Ishikawa (cell line): ENCODE data around the gene CSNK1D.

Source experiments
- CEBPB ChIP-seq: IDR thresholded peaks from 2 replicates; pipeline ENCODE4 v1.6.1; 2012
- CREB1 ChIP-seq: IDR thresholded peaks from 2 replicates; pipeline ENCODE4 v1.6.1; 2012; ENCODE audit warnings: low read depth
- EGR1 ChIP-seq: IDR thresholded peaks from 2 replicates; pipeline ENCODE4 v1.6.1; 2012
- EP300 ChIP-seq: IDR thresholded peaks from 2 replicates; pipeline ENCODE4 v1.6.1; 2012; ENCODE audit warnings: borderline replicate concordance
- FOXM1 ChIP-seq: IDR thresholded peaks from 2 replicates; pipeline ENCODE4 v1.6.1; 2012; ENCODE audit warnings: low read depth, borderline replicate concordance
- MAX ChIP-seq: IDR thresholded peaks from 2 replicates; pipeline ENCODE4 v1.6.1; 2012
- NFIC ChIP-seq: IDR thresholded peaks from 2 replicates; pipeline ENCODE4 v1.6.1; 2012
- RAD21 ChIP-seq: IDR thresholded peaks from 2 replicates; pipeline ENCODE4 v1.6.1; 2012; ENCODE audit warnings: low read depth
- REST ChIP-seq: IDR thresholded peaks from 2 replicates; pipeline ENCODE4 v1.6.1; 2012; ENCODE audit warnings: low read depth, mild to moderate bottlenecking
- TAF1 ChIP-seq: IDR thresholded peaks from 2 replicates; pipeline ENCODE4 v1.6.1; 2012; ENCODE audit warnings: low read depth, mild to moderate bottlenecking
- TCF12 ChIP-seq: IDR thresholded peaks from 2 replicates; pipeline ENCODE4 v1.6.1; 2012; ENCODE audit warnings: low read depth
- TEAD4 ChIP-seq: IDR thresholded peaks from 2 replicates; pipeline ENCODE4 v1.6.1; 2012
- USF1 ChIP-seq: IDR thresholded peaks from 2 replicates; pipeline ENCODE4 v1.6.1; 2012
- YY1 ChIP-seq: IDR thresholded peaks from 2 replicates; pipeline ENCODE4 v1.6.1; 2012; ENCODE audit warnings: low read depth
- ZBTB7A ChIP-seq: IDR thresholded peaks from 2 replicates; pipeline ENCODE4 v1.6.1; 2012; ENCODE audit warnings: low read depth

Gene CSNK1D

GRCh38 chr17:82283208-82283749 lies 9.8 kb upstream of the CSNK1D start:
- TF ChIP-seq CEBPB (no peak), NFIC (peak; percentile 69)

DNA sequence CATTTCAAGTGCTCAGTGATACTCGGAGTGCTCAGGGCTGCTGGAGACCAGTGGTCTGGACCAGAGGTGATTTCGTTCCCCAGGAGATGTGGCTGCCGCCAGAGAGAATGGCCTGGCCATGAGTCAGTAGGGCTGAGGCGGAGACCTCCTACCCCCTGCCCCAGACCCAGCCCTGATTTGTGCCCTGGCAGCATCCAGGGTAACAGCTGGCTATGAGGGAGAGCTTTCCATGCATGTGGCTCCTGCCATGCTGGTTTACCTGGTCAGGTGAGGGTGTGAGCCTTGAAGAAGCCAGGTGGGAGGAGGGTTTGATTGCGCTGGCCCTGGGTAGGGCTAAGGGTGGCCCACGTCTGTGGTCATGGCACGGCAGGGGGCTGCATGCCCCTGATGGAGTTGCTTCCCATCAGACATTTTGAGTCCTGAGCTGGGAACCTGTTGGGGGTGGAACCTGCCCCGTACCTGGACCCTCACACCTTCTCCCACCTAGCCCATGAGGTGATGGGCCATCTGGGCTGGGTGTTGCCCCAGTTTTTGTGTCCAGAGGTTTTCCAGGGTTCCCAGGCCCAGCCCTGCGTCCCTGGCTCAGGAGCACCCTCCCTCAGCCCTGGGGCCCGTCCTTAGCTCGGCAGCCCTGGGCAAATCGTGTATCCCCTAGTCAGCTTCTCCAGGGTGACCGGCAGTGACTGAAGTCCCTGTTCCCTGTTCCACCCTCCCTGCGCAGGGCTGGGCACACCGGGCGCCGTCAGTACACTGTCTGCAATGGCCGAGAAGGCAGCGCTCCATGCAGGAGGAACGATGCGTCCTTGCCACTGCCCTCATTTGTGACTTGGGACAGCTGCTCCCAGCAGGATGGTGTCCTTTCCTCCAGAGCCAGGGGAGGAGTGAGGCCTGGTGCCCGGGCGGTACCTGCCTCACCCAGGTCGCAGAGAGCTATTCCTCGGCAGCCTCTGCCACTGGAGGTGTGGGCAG lies 9.0 kb upstream of the CSNK1D start:
- TF ChIP-seq RAD21 (no peak), TCF12 (no peak), FOXM1 (no peak), REST (no peak), TEAD4 (no peak), YY1 (no peak)

- TF ChIP-seq NFIC (peak; percentile 79), EP300 (peak; percentile 51; the same call in 1 of the 2 replicates), TAF1 (no peak), TCF12 (peak; percentile 78; the same call in 1 of the 2 replicates), CEBPB (no peak), YY1 (no peak), ZBTB7A (no peak), RAD21 (peak; percentile 15; the same call in 1 of the 2 replicates), TEAD4 (peak; percentile 72), USF1 (peak; percentile 34), CREB1 (no peak), MAX (peak; percentile 98), FOXM1 (no peak), EGR1 (peak; percentile 79), REST (no peak)
These were observed 8.2 kb upstream of the CSNK1D start for GRCh38 chr17:82281502-82282238.

- TF ChIP-seq YY1 = no peak
- no peak for TF ChIP-seq CEBPB
- TF ChIP-seq EP300 = no peak
- TF ChIP-seq TEAD4 = no peak
- TF ChIP-seq NFIC = no peak
- TF ChIP-seq RAD21 = no peak
- no peak for TF ChIP-seq EGR1
- TF ChIP-seq USF1 = no peak
- TF ChIP-seq CREB1 = no peak
- TF ChIP-seq TAF1 = no peak
- TF ChIP-seq MAX = no peak
- TF ChIP-seq REST = no peak
- TF ChIP-seq ZBTB7A = no peak
- TF ChIP-seq FOXM1 = no peak
- no peak for TF ChIP-seq TCF12
These were observed 7.6 kb upstream of the CSNK1D start for GRCh38 chr17:82281076-82281475.
